Vein endothelial cell (primary cell): ENCODE data around the gene TRIM40. TPM values are rescaled to one million over a fixed set of nuclear protein-coding genes. Genes with fewer than 3 reads are reported as not detected.

ENCODE experiments used
- small RNA-seq: library from RNA; depleted of rRNA; stranded (forward); fragments of <200 nt; gene quantifications from one replicate; pipeline ENCODE3, GENCODE V24; 2012
- total RNA-seq: library from RNA; depleted of rRNA; stranded (reverse); fragments of >200 nt; gene quantifications from 2 replicates; pipeline ENCODE4 v1.2.3, GENCODE V29; 2012

TRIM40 gene
- not detected in 2 replicates for total RNA-seq

GRCh38 chr6:30135757-30136156, at the start of gene TRIM40:
TRIM40 (plus strand) TSS chr6:30136140; CDS start chr6:30137037, 897 bp downstream.

GRCh38 chr6:30113003-30113759, 22.8 kb upstream of the TRIM40 start, which contains the start of gene TRIM31:
TRIM31 (minus strand) TSS chr6:30113090; CDS start chr6:30112805, 285 bp downstream.

GRCh38 chr6:30160785-30161531, 25.0 kb downstream of the TRIM40 start, which contains the start of gene TRIM10:
TRIM10 (minus strand) TSS chr6:30161211; CDS start chr6:30160858, 353 bp downstream.

GRCh38 chr6:30163090-30163917, 27.4 kb downstream of the TRIM40 start, which contains the start of gene TRIM15:
TRIM15 (plus strand) TSS chr6:30163546; CDS start chr6:30163685, 139 bp downstream.

Small RNA genes lying within 50 kb of the gene (small RNA-seq; reads per million reads assigned to genes)
- gene RF00554, result not detected

Other genes with a start within 250 kb of the TRIM40 start
- 216 and 332 TPM in 2 replicates for gene HLA-A, start 193.6 kb upstream of the TRIM40 start, total RNA-seq
- gene POLR1H, start 74.9 kb upstream of the TRIM40 start, total RNA-seq, result 19.9 and 28.7 TPM in 2 replicates
- 34.6 and 35.3 TPM in 2 replicates for gene PPP1R11, start 68.9 kb upstream of the TRIM40 start, total RNA-seq
- gene RNF39, start 60.4 kb upstream of the TRIM40 start, total RNA-seq, result not detected in 2 replicates
- gene TRIM31, start 23.1 kb upstream of the TRIM40 start, total RNA-seq, result not detected in 2 replicates
- not detected in 2 replicates for gene TRIM10, start 25.1 kb downstream of the TRIM40 start, total RNA-seq
- not detected in 2 replicates for gene TRIM15, start 27.4 kb downstream of the TRIM40 start, total RNA-seq
- gene TRIM26, start 77.3 kb downstream of the TRIM40 start, total RNA-seq, result 32.7 and 35.5 TPM in 2 replicates
- 13.4 and 15.5 TPM in 2 replicates for gene TRIM39, start 190.8 kb downstream of the TRIM40 start, total RNA-seq
- gene RPP21, start 209.0 kb downstream of the TRIM40 start, total RNA-seq, result 22.4 and 34.3 TPM in 2 replicates